ENCODE measurements around the gene RANBP3L.

DNA sequence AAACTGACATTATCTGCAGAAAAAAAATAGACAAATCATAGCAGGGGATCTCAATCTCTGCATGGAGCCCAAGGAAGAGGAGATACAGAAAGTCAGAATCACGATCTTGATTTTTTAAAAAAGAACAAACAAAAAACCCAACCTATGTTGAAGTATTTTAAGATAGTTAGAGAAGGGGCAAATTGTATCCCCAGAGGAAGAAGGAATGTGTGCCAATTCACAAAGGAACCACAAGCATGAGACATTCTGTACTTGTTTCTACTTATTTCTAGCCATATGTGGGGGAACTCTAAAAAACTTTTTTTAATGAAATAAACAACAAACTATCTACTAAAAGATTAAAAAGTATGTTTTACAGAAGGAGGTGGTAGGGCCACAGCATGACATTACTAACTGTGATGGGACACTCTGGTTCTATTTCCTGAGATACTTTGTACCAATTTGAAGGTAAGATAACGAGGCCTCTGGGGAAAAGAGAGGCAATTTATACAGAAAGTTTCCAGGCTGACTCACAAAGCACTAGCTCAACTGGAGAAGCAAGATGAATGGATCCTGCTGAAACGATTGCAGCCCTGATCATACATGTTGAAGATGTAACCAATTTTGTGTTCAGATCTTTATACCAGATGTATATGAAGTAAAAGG, 22.5 kb downstream of the RANBP3L start:
- TF ChIP-seq POLR2A (IDR thresholded peaks at IDR 0.05): no peak
- TF ChIP-seq, protein P1, sequence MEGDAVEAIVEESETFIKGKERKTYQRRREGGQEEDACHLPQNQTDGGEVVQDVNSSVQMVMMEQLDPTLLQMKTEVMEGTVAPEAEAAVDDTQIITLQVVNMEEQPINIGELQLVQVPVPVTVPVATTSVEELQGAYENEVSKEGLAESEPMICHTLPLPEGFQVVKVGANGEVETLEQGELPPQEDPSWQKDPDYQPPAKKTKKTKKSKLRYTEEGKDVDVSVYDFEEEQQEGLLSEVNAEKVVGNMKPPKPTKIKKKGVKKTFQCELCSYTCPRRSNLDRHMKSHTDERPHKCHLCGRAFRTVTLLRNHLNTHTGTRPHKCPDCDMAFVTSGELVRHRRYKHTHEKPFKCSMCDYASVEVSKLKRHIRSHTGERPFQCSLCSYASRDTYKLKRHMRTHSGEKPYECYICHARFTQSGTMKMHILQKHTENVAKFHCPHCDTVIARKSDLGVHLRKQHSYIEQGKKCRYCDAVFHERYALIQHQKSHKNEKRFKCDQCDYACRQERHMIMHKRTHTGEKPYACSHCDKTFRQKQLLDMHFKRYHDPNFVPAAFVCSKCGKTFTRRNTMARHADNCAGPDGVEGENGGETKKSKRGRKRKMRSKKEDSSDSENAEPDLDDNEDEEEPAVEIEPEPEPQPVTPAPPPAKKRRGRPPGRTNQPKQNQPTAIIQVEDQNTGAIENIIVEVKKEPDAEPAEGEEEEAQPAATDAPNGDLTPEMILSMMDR (IDR thresholded peaks at IDR 0.05): no peak

Data from prostate gland (tissue), 2 donors.